Brain pericyte (primary cell): ENCODE measurements around the gene NGDN.
A peak's percentile ranks its signal among the peaks of the same experiment; 100 is the strongest.
"Not testable (repeated sequence)": the region's sequence is repeated elsewhere in the genome, so short reads cannot be mapped to it uniquely, and the experiment has no call there.

ENCODE experiments used
- DNase-seq: peaks from one replicate; pipeline ENCODE4 v3.0.0-alpha.2; 2012; ENCODE audit warnings: low read depth, low spot score

Gene NGDN, protein sequence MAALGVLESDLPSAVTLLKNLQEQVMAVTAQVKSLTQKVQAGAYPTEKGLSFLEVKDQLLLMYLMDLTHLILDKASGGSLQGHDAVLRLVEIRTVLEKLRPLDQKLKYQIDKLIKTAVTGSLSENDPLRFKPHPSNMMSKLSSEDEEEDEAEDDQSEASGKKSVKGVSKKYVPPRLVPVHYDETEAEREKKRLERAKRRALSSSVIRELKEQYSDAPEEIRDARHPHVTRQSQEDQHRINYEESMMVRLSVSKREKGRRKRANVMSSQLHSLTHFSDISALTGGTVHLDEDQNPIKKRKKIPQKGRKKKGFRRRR

DNA sequence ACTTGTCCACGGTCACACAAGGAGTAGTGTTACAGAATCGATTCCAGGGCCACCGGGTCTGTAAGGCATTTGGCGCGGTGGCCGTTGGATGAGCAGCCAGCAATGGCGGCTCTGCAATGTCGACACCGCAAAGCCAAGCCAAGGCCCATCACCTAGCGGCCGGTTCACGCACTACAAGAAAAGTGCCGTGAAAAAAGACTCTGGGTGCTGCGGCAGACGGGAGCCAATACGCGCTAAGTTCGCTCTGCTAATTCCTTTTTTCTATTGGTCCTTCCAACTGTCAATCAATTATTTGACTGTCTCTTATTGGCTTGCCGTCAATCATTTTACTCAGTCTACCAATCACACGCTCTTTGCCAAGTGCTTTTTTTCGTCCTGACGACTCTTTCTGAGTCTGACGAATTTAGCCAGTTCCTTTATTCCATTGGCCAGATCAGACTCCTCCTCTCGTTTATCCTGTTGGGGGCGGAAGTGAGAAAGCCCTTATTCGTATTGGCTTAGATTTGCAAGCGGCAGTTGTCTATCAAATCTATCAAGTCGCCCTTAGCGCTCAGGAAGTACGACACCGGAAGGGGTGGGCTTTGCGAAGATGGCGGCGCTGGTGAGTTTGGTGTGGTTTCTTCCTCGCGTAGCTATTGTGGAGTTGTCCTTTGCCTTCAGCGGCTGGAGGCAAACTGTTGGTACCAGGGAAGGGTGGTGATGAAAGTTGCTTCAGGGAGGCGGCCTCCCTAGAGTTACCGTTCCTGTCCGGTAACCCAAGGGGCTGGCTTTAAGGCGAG is at the start of gene NGDN:
NGDN (plus strand) TSS at position 577 of the 779 bp plus-strand sequence; CDS start at position 590, 13 bp downstream.
- DNase-seq, result peak; percentile 100

DNA sequence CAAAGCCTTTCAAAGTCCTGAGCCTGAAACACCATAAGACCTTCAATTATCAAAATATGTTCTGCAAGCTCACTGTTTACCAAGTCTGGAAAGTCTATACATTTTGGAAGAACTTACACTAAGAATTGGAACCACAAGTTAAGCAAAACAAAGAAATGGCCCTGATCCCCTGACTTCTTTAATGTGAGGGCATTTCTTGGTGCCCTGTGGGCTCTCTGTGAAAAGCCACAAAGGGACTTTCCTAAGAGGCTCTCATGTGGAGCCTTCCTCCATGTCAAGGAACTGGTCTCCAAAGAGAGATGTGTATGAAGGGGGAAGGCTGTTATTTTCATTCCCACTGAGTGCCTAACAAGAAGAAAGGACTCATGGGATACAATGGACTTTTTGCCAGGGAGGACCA is 47.9 kb upstream of the NGDN start:
- DNase-seq, result no peak

DNA sequence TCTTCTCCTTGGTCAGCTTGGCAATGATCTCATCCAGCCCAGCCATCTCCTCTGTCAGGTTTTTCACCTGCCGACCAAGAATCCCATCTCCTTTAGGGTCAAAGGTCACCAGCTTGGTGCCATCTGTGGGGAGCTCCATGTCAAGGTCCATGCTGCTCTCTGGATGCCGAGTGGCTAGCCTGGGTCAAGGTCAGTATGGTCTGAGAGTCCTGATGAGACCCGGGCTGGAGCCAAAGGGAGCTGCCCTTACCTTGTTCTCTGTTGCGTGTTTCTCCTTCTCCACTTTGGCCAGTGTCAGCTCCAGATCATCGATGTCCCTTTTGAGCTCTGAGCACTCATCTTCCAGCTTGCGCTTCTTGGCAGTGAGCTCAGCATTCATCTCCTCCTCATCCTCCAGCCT is 45.8 kb upstream of the NGDN start:
- no peak for DNase-seq

DNA sequence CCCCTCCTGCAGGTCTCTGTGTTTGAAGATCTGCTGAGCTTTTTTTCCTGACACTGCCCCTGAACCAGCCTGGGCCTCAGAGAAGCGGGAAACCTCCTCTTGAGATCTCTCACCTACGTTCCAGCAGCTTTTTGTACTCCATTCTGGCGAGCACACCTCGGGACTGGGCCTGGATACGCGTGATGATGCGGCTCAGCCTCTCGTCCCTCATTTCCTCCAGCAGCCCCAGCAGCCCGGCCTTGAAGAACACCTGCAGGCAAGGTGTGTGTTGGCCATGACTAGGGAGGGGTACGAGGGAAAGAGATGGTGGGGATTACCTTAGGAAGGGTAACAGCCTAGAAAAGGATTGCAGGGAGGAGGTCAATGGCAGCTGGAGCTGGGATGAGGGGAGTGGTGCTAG is 44.3 kb upstream of the NGDN start:
- DNase-seq, result no peak

DNA sequence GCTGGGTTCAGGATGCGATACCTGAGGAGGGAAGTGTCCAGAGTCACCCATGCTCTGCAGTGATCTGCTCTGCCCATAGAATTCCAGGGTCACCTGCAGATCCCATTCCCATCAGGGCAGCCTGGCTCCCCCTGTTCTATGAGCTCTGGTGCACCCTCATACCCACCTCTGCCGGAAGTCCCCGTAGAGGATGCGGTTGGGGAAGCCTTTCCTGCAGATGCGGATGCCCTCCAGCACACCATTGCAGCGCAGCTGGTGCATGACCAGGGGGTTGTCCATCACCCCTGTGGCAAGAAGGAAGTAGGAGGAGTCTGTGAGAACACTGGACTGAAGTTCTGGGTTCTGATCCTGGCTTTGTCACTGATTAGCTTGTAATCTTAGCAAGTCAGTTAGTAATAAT is 43.7 kb upstream of the NGDN start:
- not testable (repeated sequence) for DNase-seq

DNA sequence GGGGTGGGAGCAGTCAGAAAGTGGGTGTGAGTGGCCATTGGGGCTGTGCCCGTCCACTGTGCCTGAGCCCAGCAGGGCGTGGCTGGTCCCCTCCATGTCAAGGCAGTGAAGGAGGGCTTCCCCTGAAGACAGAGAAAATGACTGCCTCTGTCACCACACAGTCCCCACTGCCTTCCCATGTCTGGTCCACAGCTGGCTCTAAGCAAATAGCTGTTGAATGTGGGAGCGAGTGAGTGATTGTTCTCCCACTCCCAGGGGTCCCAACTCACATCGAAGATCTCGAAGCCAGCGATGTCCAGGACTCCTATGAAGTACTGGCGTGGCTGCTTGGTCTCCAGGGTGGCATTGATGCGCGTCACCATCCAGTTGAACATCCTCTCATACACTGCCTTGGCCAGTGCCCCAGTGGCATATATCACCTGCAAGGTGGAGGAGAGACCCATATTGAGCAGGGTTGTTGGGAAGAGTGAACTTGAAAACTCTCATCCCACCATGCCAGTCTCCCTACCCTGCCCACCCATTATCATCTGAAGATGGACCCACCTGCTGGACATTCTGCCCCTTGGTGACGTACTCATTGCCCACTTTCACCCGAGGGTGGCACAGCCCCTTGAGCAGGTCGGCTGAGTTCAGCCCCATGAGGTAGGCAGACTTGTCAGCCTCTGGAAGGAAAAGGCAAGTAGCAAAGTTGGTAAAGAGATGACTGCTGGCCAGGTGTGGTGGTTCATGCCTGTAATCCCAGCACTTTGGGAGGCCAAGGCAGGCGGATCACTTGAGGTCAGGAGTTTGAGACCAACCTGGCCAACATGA is 40.6 kb upstream of the NGDN start:
- DNase-seq, result no peak

DNA sequence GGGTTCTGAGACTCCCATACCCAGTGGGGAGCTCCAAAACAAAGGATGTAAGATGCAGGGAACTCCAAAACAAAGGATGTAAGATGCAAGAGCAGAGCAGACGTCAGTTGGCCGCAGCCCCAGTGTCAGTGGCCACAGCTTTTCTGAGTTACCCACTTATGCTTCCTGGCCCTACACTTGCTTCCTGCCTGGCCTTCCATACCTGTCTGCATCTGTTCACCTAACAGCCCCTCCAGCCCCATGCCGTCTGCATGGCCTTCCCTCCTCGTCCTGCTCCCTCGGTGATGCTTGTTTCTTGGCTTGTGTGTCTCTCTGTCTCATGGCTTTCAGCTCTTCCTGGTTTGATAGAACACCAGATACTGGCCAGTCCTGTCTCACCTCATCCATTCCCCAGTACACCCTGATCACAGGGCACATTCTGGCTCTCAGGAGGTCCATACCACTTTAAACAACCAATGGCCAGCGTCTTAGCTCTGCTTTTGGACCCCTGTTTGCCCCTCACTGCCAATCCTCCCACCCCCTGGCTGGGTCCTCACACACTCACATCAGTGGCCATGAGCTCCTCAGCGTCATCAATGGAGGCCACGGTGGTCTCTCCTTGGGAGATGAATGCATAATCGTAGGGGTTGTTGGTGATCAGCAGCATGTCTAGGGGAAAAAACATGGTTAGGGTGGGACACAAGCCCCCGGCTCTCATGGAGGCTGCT is 39.3 kb upstream of the NGDN start:
- DNase-seq, result no peak

DNA sequence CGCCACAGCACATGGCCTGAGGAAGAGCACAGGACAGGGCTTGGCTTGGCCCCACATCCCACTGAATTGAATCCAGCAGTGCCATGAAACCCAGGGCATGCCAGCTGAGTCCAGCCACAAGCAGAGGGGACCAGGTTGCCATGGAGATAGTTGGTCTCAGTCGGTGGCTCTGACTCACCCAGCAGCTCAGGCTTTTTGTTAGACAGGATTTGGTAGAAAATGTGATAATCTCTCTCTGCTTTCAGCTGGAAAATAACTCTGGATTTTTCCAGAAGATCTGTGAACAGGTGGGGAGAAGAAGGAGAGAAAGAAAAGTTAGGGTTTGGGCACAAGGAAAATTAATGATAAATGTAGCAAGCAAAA is 38.8 kb upstream of the NGDN start:
- DNase-seq, result no peak

DNA sequence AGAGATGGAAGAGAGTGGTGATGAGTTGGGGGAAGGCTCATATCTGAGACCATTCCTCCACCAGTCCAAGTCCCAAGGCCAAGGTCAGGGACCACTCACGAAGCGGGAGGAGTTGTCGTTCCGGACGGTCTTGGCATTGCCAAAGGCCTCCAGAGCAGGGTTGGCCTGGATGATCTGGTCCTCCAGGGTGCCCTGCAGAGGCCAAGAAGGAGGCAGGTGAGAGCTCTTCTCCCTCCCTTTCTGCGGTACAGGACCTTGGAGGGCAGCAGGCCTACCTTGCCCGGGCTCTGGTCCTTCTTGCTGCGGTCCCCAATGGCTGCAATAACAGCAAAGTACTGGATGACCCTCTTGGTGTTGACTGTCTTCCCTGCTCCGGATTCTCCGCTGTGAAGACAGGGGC is 38.0 kb upstream of the NGDN start:
- no peak for DNase-seq

DNA sequence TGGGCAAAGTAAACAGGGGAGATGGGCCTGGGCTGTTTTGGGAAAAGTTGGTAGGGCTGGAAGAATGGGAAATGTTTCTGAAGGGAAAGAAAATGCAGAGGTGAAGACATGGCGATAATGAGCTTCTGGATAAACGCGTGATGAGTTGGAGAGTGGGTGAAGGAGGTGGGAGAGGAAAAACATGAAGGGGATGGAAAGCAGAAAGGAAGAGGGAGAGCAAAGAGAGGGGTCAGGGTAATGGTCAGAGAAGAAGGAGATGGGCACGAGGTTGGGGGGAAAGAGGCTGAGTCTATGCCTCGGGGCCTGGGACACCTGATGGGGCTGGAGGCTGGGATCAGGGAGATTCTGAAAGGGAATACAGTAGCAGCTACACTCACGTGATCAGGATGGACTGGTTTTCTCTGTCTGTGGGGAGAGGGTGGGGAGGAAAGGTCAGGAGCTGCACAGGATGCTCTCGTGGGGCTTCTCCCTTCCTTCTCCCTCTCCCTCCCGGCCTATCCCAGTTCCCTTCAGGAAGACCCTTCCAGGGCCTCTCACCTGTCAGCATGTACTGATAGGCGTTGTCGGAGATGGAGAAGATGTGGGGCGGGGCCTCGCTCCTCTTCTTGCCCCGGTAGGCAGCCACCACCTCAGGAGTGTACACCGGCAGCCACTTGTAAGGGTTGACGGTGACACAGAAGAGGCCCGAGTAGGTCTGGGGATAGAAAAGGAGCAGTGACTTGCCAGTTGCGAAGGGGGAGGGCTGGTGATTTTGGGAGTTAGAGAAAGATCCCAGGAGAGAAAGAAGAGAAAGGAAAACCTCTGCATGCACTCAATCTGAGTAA is 37.2 kb upstream of the NGDN start:
- no peak for DNase-seq

DNA sequence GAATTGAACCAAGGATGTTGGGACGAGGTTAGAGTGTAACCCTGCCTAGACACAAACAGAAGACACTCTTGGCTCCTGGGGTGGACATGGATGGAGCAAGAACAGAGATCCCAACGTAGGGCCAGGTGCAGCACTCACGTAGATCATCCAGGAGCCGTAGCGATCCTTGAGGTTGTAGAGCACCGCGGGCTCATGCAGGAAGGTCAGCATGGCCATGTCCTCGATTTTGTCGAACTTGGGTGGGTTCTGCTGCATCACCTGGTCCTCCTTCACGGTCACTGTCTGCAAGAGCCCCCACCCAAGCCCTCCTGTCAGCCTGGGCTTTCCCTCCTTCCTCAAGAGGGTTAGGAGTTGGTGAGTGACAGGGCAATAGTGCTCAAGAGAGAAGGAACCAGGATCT is 36.6 kb upstream of the NGDN start:
- DNase-seq, result no peak

DNA sequence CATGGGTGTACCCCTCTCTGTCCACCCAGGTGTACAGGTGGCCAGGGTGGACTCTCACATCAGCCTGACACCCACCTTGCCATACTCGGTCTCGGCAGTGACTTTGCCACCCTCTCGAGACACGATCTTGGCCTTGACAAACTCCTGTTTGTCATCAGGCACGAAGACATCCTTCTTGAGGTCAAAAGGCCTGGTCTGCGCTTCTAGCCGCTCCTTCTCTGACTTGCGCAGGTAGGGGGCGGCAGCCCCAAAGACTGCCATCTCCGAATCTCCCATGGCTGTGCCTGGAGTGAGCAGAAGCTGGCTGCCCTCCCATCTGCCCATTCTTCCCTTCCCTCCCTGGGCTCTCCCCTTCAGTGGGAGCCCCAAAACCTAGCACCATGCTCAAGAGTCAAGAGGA is 36.0 kb upstream of the NGDN start:
- DNase-seq, result no peak

DNA sequence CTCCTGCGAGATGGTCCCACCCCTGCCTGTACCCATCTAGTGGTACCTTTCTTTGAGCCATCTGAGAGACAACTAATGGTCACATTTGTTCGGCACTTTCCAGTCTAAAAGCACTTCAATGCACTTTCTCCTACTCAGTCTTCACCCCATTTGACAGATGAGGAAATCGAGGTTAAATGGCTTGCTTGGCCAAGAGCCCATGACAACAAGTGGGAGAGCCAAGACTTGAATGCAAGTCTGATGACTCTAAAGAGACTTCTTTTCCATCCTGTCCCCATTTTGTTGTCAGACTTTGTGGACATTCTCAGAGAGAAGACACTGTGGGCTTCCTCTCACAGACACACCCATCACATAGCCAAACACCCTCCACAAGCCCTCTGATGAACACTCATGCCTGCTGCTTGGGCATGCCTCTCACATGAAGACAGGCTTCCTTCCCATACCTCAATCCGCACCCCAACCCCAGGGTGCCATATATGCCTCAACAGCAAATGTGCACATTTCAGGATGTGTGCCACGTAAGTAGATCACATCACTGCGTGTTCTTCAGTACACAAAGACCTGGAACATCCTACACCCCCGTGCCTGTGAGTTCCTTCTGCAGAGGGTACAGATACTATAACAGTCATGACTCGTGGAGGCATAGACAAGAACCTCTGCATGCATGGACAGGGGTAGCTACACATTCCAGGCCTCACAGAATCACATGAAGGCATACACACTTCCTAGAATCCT is 34.8 kb upstream of the NGDN start:
- DNase-seq, result no peak

DNA sequence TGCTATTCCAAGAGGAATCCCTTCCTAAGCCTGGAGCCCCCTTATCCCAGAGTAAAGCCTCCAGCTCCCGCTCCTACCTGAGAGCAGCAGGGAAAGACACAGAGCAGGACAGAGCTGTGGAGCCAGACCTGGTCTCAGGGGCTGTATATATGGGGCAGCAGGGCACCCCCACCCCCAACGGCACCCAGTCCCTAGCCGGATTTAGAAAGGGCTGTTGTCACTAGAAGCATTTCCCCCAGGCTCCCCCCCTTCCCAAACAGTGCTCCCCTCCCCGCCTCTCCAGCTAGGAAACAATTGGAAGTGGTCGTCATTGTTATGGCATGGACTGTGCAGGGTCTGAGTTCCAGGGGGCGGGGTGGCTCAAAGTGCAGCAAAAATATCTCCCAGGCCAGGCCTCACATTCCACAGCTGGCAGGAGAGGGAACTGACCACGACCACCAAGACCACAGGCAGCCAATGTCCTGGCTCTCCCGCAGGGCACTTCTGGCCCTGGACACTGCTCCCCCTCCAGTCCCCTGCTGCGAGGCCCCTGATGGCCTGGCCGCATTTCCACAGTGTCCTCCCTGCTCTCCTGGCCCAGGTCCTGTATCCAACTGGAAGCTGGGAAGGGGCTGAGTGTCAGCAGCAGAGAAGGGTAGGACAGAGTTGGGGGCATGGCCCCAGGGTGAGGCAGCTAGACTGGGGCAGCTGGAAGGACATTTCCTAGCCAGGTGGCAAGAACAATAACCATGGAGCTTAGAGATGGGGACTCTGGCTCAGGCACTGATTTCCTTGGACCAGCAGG is 33.8 kb upstream of the NGDN start, which contains the start of gene MYH7:
MYH7 (minus strand) TSS at position 118 of the 784 bp plus-strand sequence. CDS start 1,928 bp downstream, outside the sequence.
- no peak for DNase-seq

DNA sequence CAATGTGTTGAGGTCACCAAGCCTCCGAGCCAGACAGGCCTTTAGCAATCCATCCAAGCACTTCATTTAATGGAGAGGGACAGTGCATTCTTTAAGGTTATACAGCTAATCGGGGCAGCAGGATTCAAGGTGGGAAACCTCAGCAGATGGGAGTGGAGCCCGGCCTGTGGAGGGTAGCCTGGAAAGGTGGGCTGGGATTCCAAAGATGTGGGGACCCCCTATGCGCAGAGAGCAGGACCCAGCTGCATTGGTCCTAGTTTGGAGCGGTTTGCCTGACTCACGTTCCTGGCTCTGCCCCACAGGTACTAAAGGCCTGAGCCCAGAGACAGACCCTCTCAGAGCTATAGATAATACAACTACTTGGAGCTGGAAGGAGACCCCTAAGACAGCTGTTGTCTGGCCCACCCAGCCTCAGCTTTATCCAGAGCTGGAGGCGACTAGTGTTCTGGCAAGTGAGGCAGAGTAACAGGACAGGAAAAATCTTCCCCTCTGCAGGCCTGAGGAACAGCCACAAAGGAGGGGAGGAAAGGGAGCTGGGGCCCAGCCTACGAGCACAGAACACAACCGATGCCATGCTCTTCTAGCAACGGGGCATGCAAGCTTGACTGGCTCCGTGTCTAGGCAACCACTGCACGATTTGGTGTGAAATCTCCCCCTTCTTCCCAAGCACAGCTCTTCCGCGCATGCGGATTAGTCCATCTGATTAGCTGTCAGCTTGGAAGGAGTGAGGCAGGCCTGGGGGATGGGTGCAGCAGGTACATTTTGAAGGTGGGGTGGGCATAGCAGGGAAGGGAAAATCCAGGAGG is 33.0 kb upstream of the NGDN start:
- DNase-seq, result no peak

DNA sequence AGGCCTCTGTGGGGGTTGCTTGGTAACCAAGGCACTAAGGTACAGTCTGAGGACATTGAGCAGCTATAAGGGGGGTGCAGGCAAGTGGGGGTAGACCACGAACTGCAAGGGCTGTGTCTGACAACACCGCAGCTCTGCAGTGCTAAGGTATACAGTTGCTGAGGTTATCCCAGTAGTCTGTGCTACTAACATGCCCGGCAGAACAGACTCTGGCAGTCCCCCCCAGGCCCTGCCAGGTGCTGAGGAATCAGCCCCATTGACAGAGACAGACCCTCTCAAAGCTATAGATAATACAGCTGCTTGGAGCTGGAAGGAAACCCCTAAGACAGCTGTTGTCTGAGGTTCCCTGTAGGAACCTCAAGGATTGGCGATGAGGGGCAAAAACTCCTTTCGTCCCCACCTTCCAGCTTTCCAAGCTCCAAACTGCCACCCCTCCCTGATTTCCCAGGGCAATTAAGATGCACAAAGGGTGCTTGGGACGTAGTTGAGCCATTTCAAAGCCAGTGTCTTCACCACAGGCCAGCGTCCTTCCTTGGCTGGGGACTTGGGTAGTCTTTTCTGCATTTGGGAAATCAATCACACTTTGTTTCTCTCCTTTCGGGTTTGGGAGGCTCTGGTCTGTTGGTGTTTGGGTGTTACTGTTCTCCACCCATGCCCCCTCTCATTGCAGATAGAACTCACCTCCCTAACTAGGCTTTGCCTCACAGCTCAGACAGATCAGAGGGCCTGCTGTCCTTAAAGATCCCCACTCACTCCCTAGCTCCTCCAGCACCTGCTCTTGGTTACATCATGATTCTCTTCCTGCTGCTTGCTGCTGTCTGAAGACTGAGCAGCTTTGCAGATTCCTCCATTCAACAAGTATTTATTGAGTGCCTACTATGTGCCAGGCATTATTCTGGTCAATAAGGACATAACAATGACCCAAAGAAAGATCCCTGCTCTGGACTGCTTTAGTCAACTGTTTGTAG is 32.1 kb upstream of the NGDN start:
- DNase-seq, result no peak
